ENCODE measurements around the gene ADAMTSL1. TPM values are rescaled to one million over a fixed set of nuclear protein-coding genes. Genes with fewer than 3 reads are reported as not detected.

ADAMTSL1 gene
- total and polyA plus RNA-seq, 2 donors from 2014 or later, result 3.0 to 27.3 TPM

DNA sequence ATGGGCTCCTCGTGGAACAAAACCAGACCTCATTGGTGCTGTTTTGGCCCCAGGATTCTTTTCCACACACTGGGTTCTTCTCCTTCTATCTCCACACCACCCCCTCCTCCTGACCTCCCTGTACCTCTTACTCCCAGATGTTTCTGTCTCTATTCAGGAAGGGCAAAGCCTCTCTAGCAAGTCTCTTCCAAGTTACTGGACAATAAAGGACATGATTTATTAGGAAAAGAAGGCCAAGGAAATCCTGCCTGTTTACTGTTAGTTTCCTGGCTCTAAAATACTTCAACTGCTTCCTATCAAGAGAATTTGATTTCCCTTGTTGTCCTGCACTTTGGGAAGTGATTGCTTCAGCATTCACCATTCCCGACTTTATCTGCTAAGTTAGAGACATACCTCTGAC lies 297.1 kb downstream of the ADAMTSL1 start:
- Histone ChIP-seq H3K9me3 (ENCODE audit: control insufficient read depth in 2 of 3, insufficient read depth in 1 of 3, low read length in 3 of 3) (no peaks in the 10 kb centered on the region), H3K27ac (ENCODE audit: low read depth in 2 of 2, low read length in 2 of 2) (no peak overlapping the region), H3K4me3 (ENCODE audit: low read length in 3 of 3) (no peak overlapping the region), H3K36me3 (ENCODE audit: control insufficient read depth in 2 of 3, insufficient read depth in 3 of 3, low read length in 3 of 3) (no peaks in the 10 kb centered on the region), H3K9ac (ENCODE audit: low read length in 3 of 3) (no peak overlapping the region), H3K4me1 (ENCODE audit: control insufficient read depth in 2 of 3, insufficient read depth in 2 of 3, low read depth in 1 of 3, low read length in 3 of 3) (peaks cover 0 to 2% (median 0%) of the 10 kb centered on the region in 3 donors), H3K27me3 (ENCODE audit: control insufficient read depth, insufficient read depth, low read length) (no peaks in the 10 kb centered on the region)
- no peak for FAIRE-seq
- no peak for TF ChIP-seq CTCF (IDR thresholded peaks at IDR 0.05; ENCODE audit: borderline replicate concordance, extremely low read depth, insufficient read depth)
- intact Hi-C loops (cut with DNase I), result no loop called here
- peak in 2 of 5 donors; percentile 34 to 53 for DNase-seq

- Histone ChIP-seq H3K9me3 (ENCODE audit: control insufficient read depth in 2 of 3, insufficient read depth in 1 of 3, low read length in 3 of 3) (no peaks in the 10 kb centered on the region), H3K9ac (ENCODE audit: low read length in 3 of 3) (no peak overlapping the region), H3K36me3 (ENCODE audit: control insufficient read depth in 2 of 3, insufficient read depth in 3 of 3, low read length in 3 of 3) (no peaks in the 10 kb centered on the region), H3K4me1 (ENCODE audit: control insufficient read depth in 2 of 3, insufficient read depth in 2 of 3, low read depth in 1 of 3, low read length in 3 of 3) (peaks cover 0 to 5% (median 0%) of the 10 kb centered on the region in 3 donors), H3K27me3 (ENCODE audit: control insufficient read depth, insufficient read depth, low read length) (no peaks in the 10 kb centered on the region), H3K4me3 (ENCODE audit: low read length in 3 of 3) (no peak overlapping the region), H3K27ac (ENCODE audit: low read depth in 2 of 2, low read length in 2 of 2) (no peak overlapping the region)
- FAIRE-seq, result no peak
- intact Hi-C loops (cut with DNase I), result no loop called here
- DNase-seq, result no peak
- TF ChIP-seq CTCF (IDR thresholded peaks at IDR 0.05; ENCODE audit: borderline replicate concordance, extremely low read depth, insufficient read depth), result no peak
Measured at GRCh38 chr9:18771763-18772162, 297.8 kb downstream of the ADAMTSL1 start.

DNA sequence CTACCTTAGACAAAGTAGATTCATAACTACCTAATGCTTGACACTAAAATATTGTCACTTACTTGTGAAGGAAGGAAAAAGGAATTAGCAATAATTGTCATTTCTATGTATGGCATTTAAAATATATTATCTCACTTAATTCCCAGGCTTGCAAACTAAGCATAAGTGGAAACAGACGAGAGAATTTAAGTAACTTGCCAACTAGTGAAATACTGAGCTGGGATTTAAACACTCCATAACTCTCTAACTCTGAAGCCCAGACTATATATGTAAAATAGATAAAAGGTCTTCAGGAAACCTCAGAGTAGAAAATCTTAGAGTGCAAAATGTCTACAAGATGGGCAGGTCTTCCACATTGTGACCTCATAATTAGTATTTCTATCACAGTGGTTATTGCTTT lies 301.3 kb downstream of the ADAMTSL1 start:
- Histone ChIP-seq H3K27me3 (ENCODE audit: control insufficient read depth, insufficient read depth, low read length) (no peaks in the 10 kb centered on the region), H3K9ac (ENCODE audit: low read length in 3 of 3) (no peak overlapping the region), H3K36me3 (ENCODE audit: control insufficient read depth in 2 of 3, insufficient read depth in 3 of 3, low read length in 3 of 3) (no peaks in the 10 kb centered on the region), H3K4me1 (ENCODE audit: control insufficient read depth in 2 of 3, insufficient read depth in 2 of 3, low read depth in 1 of 3, low read length in 3 of 3) (peaks cover 0 to 11% (median 5%) of the 10 kb centered on the region in 3 donors), H3K9me3 (ENCODE audit: control insufficient read depth in 2 of 3, insufficient read depth in 1 of 3, low read length in 3 of 3) (no peaks in the 10 kb centered on the region), H3K27ac (ENCODE audit: low read depth in 2 of 2, low read length in 2 of 2) (no peak overlapping the region), H3K4me3 (ENCODE audit: low read length in 3 of 3) (no peak overlapping the region)
- intact Hi-C loops (cut with DNase I), result no loop called here
- DNase-seq, result no peak
- no peak for TF ChIP-seq CTCF (IDR thresholded peaks at IDR 0.05; ENCODE audit: borderline replicate concordance, extremely low read depth, insufficient read depth)
- FAIRE-seq, result no peak

DNA sequence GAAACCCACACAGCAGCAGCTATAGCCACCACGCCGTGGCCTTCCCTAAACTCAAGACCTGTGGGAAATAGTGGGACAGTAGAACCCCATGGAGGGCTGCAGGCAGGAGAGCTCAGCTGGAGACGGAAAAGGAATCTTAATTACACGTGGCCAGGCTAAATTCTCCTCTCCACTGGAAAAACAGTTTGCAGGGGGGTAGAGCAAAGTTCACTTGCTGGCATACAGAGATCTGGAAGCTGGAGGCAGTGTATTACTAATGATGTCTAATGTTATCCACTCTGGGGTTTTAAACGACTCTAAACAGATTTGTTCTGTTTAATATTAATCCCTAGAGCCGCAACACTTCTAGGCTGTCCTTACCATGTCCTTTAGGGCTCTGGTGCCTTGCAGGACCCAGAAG lies 302.0 kb downstream of the ADAMTSL1 start:
- Histone ChIP-seq H3K9ac (ENCODE audit: low read length in 3 of 3) (no peak overlapping the region), H3K4me3 (ENCODE audit: low read length in 3 of 3) (no peak overlapping the region), H3K27ac (ENCODE audit: low read depth in 2 of 2, low read length in 2 of 2) (no peak overlapping the region), H3K9me3 (ENCODE audit: control insufficient read depth in 2 of 3, insufficient read depth in 1 of 3, low read length in 3 of 3) (no peaks in the 10 kb centered on the region), H3K4me1 (ENCODE audit: control insufficient read depth in 2 of 3, insufficient read depth in 2 of 3, low read depth in 1 of 3, low read length in 3 of 3) (peaks cover 0 to 11% (median 5%) of the 10 kb centered on the region in 3 donors), H3K27me3 (ENCODE audit: control insufficient read depth, insufficient read depth, low read length) (no peaks in the 10 kb centered on the region), H3K36me3 (ENCODE audit: control insufficient read depth in 2 of 3, insufficient read depth in 3 of 3, low read length in 3 of 3) (no peaks in the 10 kb centered on the region)
- no peak for FAIRE-seq
- peak in 3 of 5 donors; percentile 29 to 66 (median 39) for DNase-seq
- TF ChIP-seq CTCF (IDR thresholded peaks at IDR 0.05; ENCODE audit: borderline replicate concordance, extremely low read depth, insufficient read depth), result no peak
- intact Hi-C loops (cut with DNase I), result no loop called here
